A673 (cell line): ENCODE results near the gene PDE6A. TPM values are rescaled to one million over a fixed set of nuclear protein-coding genes. Genes with fewer than 3 reads are reported as not detected.
A peak's percentile ranks its signal among the peaks of the same experiment; 100 is the strongest.

Experiments used
- BruUV-seq: library from RNA; stranded (reverse); fragments of 400-500 nt; replicated peaks from 2 replicates; lab custom pipeline; 2021; lab: Mats Ljungman, UMichigan
- CTCF ChIA-PET: fragments of 300-600 bp; sonication (Branson Sonifier 250); formaldehyde crosslinking; loops from one replicate; lab custom pipeline; 2022; ENCODE audit warnings: antibody characterized with exemption; lab: Charles Lee
- POLR2A ChIA-PET: fragments of 300-600 bp; sonication (Branson Sonifier 250); formaldehyde crosslinking; loops from one replicate; lab custom pipeline; 2022; ENCODE audit warnings: antibody characterized with exemption; ENCODE audit not compliant: low non-redundant PET; lab: Charles Lee
- DNase-seq: peaks from one replicate; pipeline ENCODE4 v3.0.0-alpha.2; 2015; ENCODE audit warnings: low spot score
- H3K27ac ChIP-seq: fragments of 200-600 bp; sonication (generic); 2 replicates; pipeline ENCODE4 v1.5.1; 2016; ENCODE audit warnings: mixed run types, low read depth, mild to moderate bottlenecking, mixed read lengths, antibody characterized with exemption, low read length; ENCODE audit not compliant: poor library complexity, severe bottlenecking
- H3K27me3 ChIP-seq: fragments of 200-600 bp; sonication (generic); replicated peaks from 2 replicates; pipeline ENCODE4 v1.6.1; 2017; ENCODE audit warnings: mixed run types, low read depth, mild to moderate bottlenecking, mixed read lengths, antibody characterized with exemption, low read length; ENCODE audit not compliant: insufficient read depth, poor library complexity
- H3K36me3 ChIP-seq: fragments of 200-600 bp; sonication (generic); 2 replicates; pipeline ENCODE4 v1.6.1; 2016; ENCODE audit warnings: mixed run types, mild to moderate bottlenecking, mixed read lengths, antibody characterized with exemption, low read length; ENCODE audit not compliant: insufficient read depth, poor library complexity, severe bottlenecking
- H3K4me1 ChIP-seq: fragments of 200-600 bp; sonication (generic); 2 replicates; pipeline ENCODE4 v1.6.1; 2017; ENCODE audit warnings: mixed run types, mild to moderate bottlenecking, mixed read lengths, antibody characterized with exemption, low read length; ENCODE audit not compliant: insufficient read depth, poor library complexity, severe bottlenecking
- H3K4me3 ChIP-seq: fragments of 200-600 bp; sonication (generic); 2 replicates; pipeline ENCODE4 v1.5.1; 2016; ENCODE audit warnings: low read depth, mixed run types, mild to moderate bottlenecking, mixed read lengths, low read length; ENCODE audit not compliant: poor library complexity, severe bottlenecking
- H3K9me3 ChIP-seq: fragments of 200-600 bp; sonication (generic); 2 replicates; pipeline ENCODE4 v1.6.1; 2016; ENCODE audit warnings: mixed run types, low read depth, mild to moderate bottlenecking, mixed read lengths, antibody characterized with exemption, low read length; ENCODE audit not compliant: poor library complexity, severe bottlenecking
- CTCF ChIP-seq: fragments of 300-800, 200-600 bp; sonication (generic); conservative IDR thresholded peaks from 2 replicates; pipeline ENCODE4 v1.5.1; 2017; ENCODE audit warnings: low read depth, mild to moderate bottlenecking, antibody characterized with exemption, low read length, moderate library complexity, mixed read lengths
- EZH2 ChIP-seq: fragments of 200-600 bp; sonication (generic); IDR thresholded peaks from 2 replicates; pipeline ENCODE4 v1.6.1; 2017; ENCODE audit warnings: borderline replicate concordance, low read depth, mild to moderate bottlenecking, mixed read lengths, antibody characterized with exemption, low read length; ENCODE audit not compliant: poor library complexity, severe bottlenecking
- intact Hi-C: fragments of 100-400 bp; cut with micrococcal nuclease; formaldehyde crosslinking; loops from one replicate; pipeline ENCODE4 v1.10.0; 2022; ENCODE audit not compliant: unreplicated experiment
- total RNA-seq: library from RNA; stranded (reverse); gene quantifications from 2 replicates; pipeline ENCODE4 v1.2.3, GENCODE V29; 2021

PDE6A gene
- total RNA-seq, 1 experiment from 2014 or later = 0.49 TPM

- intact Hi-C loops = no loop called here
- no TSS peak for BruUV-seq
- Histone ChIP-seq H3K36me3 (peaks cover 42% of the 10 kb centered on the region), H3K27me3 (no peaks in the 10 kb centered on the region), H3K9me3 (no peaks in the 10 kb centered on the region), H3K4me3 (no peak overlapping the region), H3K27ac (no peak overlapping the region), H3K4me1 (peaks cover 17% of the 10 kb centered on the region)
- POLR2A ChIA-PET = interaction anchor here (0.6 to 0.7 kb wide), 2 partner anchors 27 to 127 kb away, joined by 3 to 6 read pairs; no protein-coding TSS in a partner anchor
- CTCF ChIA-PET = no interaction called here
- no peak for DNase-seq
- no peak for TF ChIP-seq EZH2
- TF ChIP-seq CTCF = no peak
Measured at GRCh38 chr5:149966946-149967345, 22.4 kb upstream of the PDE6A start.

- Histone ChIP-seq H3K27ac (peak overlapping the region; percentile 10), H3K36me3 (peaks cover 17% of the 10 kb centered on the region), H3K4me3 (no peak overlapping the region), H3K27me3 (no peaks in the 10 kb centered on the region), H3K4me1 (peaks cover 36% of the 10 kb centered on the region), H3K9me3 (no peaks in the 10 kb centered on the region)
- intact Hi-C loops = no loop called here
- POLR2A ChIA-PET = no interaction called here
- BruUV-seq = no TSS peak
- DNase-seq = no peak
- CTCF ChIA-PET = no interaction called here
- TF ChIP-seq CTCF = no peak
- TF ChIP-seq EZH2 = no peak
Measured at GRCh38 chr5:149963729-149964128, 19.1 kb upstream of the PDE6A start.

GRCh38 chr5:149962601-149963300 lies 18.2 kb upstream of the PDE6A start:
- POLR2A ChIA-PET = interaction anchor here (0.6 to 0.7 kb wide), 2 partner anchors 14 to 334 kb away, joined by 3 read pairs; no protein-coding TSS in a partner anchor
- Histone ChIP-seq H3K4me1 (peaks cover 36% of the 10 kb centered on the region), H3K4me3 (peak overlapping the region; percentile 85)

More at GRCh38 chr5:149962601-149963300, 18.2 kb upstream of the PDE6A start:
- peak; percentile 38 for DNase-seq
- TF ChIP-seq CTCF (no peak), EZH2 (no peak)
- Histone ChIP-seq H3K36me3 (peaks cover 14% of the 10 kb centered on the region), H3K27me3 (no peaks in the 10 kb centered on the region), H3K27ac (peak overlapping the region; percentile 92), H3K9me3 (no peaks in the 10 kb centered on the region)
- BruUV-seq = no TSS peak
- CTCF ChIA-PET = interaction anchor here (1.0 to 2.3 kb wide), 6 partner anchors 25 to 129 kb away, joined by 3 to 17 read pairs (median 8); no protein-coding TSS in a partner anchor
- intact Hi-C loops = no loop called here
